H1 (cell line): Measurements from ENCODE around the gene ANKRD61. TPM values are rescaled to one million over a fixed set of nuclear protein-coding genes. Genes with fewer than 3 reads are reported as not detected.

Experiments used
- FOSL1 ChIP-seq: IDR thresholded peaks from 2 replicates; pipeline ENCODE4 v1.6.1; 2011; ENCODE audit warnings: mild to moderate bottlenecking, low read depth, low read length, moderate library complexity; ENCODE audit not compliant: insufficient read depth
- polyA plus RNA-seq, 7 experiments: library from polyadenylated mRNA; depleted of rRNA in 3 of 7; stranded (reverse) in 5 of 7; unstranded in 2 of 7; fragments of >200 nt in 5 of 7; fragments of 200-250 nt in 2 of 7; gene quantifications; 1 replicate in 5 of 7; 2 replicates in 1 of 7; 4 replicates in 1 of 7; pipeline versions ENCODE4 v1.2.1 to v1.2.3, GENCODE V29; 2011 to 2013; ENCODE audit warnings: missing spikeins in 2 of 7, mixed read lengths in 2 of 7
- total RNA-seq: library from RNA; stranded (reverse); fragmentation: NEBNext Ultra II Directional; extraction: Animal tissue kit (Norgen Biotek cat#: 25700); gene quantifications from 2 replicates; pipeline ENCODE4 v1.2.1, GENCODE V29; 2021

ANKRD61 gene
- total and polyA plus RNA-seq, 2 of the 8 experiments (the other 6 are each of a cell fraction or from before 2014, with no cell fraction given): 0.23 to 0.32 TPM

- no peak for TF ChIP-seq FOSL1
These were observed 19.6 kb upstream of the ANKRD61 start (continued) for GRCh38 chr7:6011541-6011940.
